A549 treated with AZD9567 at 1 μM for 4 hours (cell line): Measurements from ENCODE around the gene B3GLCT. TPM values are rescaled to one million over a fixed set of nuclear protein-coding genes. Genes with fewer than 3 reads are reported as not detected.

ENCODE experiments used
- total RNA-seq: library from RNA; stranded (reverse); fragments of 200-300 nt; extraction: Qiagen RNA extraction; gene quantifications from 5 replicates; pipeline ENCODE4 v1.2.3, GENCODE V29; 2022; ENCODE audit not compliant: insufficient read depth

Gene B3GLCT
- total RNA-seq: 4.3 to 6.9 TPM (median 5.2 TPM) in 5 replicates

DNA sequence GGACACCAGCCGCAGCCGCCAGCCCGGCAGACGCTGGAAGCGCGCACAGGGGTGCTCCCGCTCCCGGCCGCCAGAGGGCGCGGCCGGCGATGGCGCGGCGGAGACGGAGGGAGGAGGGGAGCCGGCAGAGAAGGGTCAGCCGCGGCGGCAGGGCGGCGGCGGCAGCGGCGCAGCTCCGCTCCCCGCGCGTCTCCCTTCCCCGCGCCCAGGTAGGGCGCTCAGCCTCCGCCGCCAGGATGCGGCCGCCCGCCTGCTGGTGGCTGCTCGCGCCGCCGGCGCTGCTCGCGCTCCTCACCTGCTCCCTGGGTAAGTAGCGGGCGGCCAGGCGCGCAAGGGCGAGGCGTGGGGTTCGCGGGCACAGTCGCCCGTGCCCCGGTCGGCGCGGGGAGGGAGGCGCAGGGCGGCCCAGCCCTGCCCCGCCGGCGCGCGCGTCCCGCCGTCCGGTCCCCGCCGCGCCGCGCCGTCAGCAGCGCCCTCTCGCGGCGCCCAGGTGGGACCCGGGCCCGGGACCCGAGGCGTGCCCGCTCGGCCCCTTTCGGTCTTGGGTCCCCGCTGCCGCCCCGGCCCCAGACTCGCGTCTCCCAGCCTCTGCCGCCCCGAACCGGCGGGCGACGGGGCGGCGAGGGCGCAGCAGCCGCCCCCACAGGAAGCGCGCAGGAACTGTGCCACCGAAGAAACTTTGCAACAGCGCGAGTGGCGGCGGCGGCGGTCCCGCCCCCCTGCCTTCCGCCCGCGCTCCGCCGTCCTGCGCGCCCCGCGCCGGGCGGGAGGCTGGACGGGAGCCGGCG is at the start of gene B3GLCT:
TSS of gene B3GLCT (plus strand) at position 127 of the 788 bp plus-strand sequence. CDS start at position 237, 110 bp downstream.

DNA sequence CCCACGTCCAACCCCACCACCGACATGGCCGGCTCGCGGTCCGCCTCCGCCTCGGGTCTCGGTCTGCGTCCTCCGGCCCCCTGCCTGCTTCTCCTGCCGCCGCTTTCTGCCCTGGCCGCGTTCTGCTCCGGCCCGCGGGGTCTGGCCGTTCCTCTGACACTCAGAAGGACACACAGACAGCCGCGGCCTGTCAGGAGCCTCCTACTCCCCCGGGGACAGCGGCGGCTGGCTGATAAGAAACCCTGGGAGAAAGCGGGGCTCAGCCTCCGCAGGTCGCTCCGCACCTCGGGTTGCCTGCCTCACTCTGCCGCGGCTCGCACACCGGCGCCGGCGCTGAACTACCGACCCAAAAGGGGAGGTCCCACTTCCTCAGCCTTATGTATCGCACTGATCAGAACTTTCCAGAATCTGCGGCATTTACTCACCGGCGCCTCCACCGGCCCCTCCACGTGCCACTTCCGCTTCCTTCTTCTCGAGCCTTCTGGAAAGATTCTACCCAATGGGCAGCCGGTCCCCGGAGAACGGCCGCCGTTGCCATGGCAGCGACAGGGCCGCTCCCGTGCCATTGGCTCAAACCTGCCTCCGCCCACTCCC is 38.1 kb upstream of the B3GLCT start, which contains the start of gene HSPH1:
TSS of gene HSPH1 (minus strand) at position 348 of the 594 bp plus-strand sequence. CDS start at position 26, 322 bp downstream.

Other genes starting within 250 kb of the B3GLCT start
- 93.1 to 131 TPM (median 97.8 TPM) in 5 replicates for gene HSPH1, start 38.1 kb upstream of the B3GLCT start, total RNA-seq